Measurements from ENCODE around the gene TTLL11. TPM values are rescaled to one million over a fixed set of nuclear protein-coding genes. Genes with fewer than 3 reads are reported as not detected.
A peak's percentile ranks its signal among the peaks of the same experiment; 100 is the strongest.

TTLL11 gene
- total and polyA plus RNA-seq, 2 experiments from 2014 or later: 5.1 to 6.3 TPM

GRCh38 chr9:121887553-121888437, 205.3 kb downstream of the TTLL11 start:
- H3F3A ChIP-seq (ENCODE audit: insufficient read depth): peaks cover 24% of the 10 kb centered on the region
- H3K9ac ChIP-seq: peak overlapping the region; percentile 48
- peak; percentile 31 for DNase-seq
- H3K27ac ChIP-seq: peak overlapping the region; percentile 71
- peak overlapping the region; percentile 48 for H3K4me2 ChIP-seq (ENCODE audit: unreplicated experiment)
- no peaks in the 10 kb centered on the region for H3K9me2 ChIP-seq (ENCODE audit: insufficient read depth)
- no peaks in the 10 kb centered on the region for H3K27me3 ChIP-seq (replicated peaks; ENCODE audit: insufficient read depth)
- H3K4me1 ChIP-seq (ENCODE audit: insufficient read depth): peaks cover 34% of the 10 kb centered on the region
- no peak overlapping the region for H3K4me3 ChIP-seq
- H3K79me2 ChIP-seq (ENCODE audit: insufficient read depth): no peaks in the 10 kb centered on the region
- TF ChIP-seq EZH2 (IDR thresholded peaks at IDR 0.05; ENCODE audit: insufficient read depth, poor library complexity, severe bottlenecking): no peak
- TF ChIP-seq EZH2phosphoT487 (IDR thresholded peaks at IDR 0.05; ENCODE audit: insufficient read depth, low read depth): no peak
- H4K20me1 ChIP-seq (ENCODE audit: insufficient read depth): no peaks in the 10 kb centered on the region
- in situ Hi-C loops (cut with MboI): no loop called here
- no peak overlapping the region for H2AFZ ChIP-seq
- H3K9me3 ChIP-seq (ENCODE audit: low read depth): no peaks in the 10 kb centered on the region
- no peaks in the 10 kb centered on the region for H3K36me3 ChIP-seq (ENCODE audit: low read depth)
- WGBS, 2 experiments (ENCODE audit: low coverage in 1 of 2, low lambda C conversion rate in 2 of 2, missing lambda C conversion rate in 2 of 2): 62 to 68% methylated on average over 12 to 13 of the region's 13 CpGs

GRCh38 chr9:121886759-121887485, 206.2 kb downstream of the TTLL11 start:
- H4K20me1 ChIP-seq (ENCODE audit: insufficient read depth): no peaks in the 10 kb centered on the region
- in situ Hi-C loops (cut with MboI): no loop called here
- no peak overlapping the region for H3K4me3 ChIP-seq
- H2AFZ ChIP-seq: no peak overlapping the region
- H3K9me3 ChIP-seq (ENCODE audit: low read depth): no peaks in the 10 kb centered on the region
- H3K36me3 ChIP-seq (ENCODE audit: low read depth): no peaks in the 10 kb centered on the region
- H3K9me2 ChIP-seq (ENCODE audit: insufficient read depth): no peaks in the 10 kb centered on the region
- H3K9ac ChIP-seq: no peak overlapping the region
- H3K27me3 ChIP-seq (replicated peaks; ENCODE audit: insufficient read depth): no peaks in the 10 kb centered on the region
- peaks cover 34% of the 10 kb centered on the region for H3K4me1 ChIP-seq (ENCODE audit: insufficient read depth)
- WGBS, 2 experiments (ENCODE audit: low coverage in 1 of 2, low lambda C conversion rate in 2 of 2, missing lambda C conversion rate in 2 of 2): 90 to 92% methylated on average over 11 of the region's 11 CpGs
- H3K27ac ChIP-seq: no peak overlapping the region
- TF ChIP-seq EZH2phosphoT487 (IDR thresholded peaks at IDR 0.05; ENCODE audit: insufficient read depth, low read depth) (no peak), EZH2 (IDR thresholded peaks at IDR 0.05; ENCODE audit: insufficient read depth, poor library complexity, severe bottlenecking) (no peak)
- H3K79me2 ChIP-seq (ENCODE audit: insufficient read depth): no peaks in the 10 kb centered on the region
- peaks cover 24% of the 10 kb centered on the region for H3F3A ChIP-seq (ENCODE audit: insufficient read depth)
- DNase-seq: no peak
- no peak overlapping the region for H3K4me2 ChIP-seq (ENCODE audit: unreplicated experiment)

GRCh38 chr9:121885345-121885901, 207.7 kb downstream of the TTLL11 start:
- Histone ChIP-seq H3K27ac (no peak overlapping the region), H3K27me3 (replicated peaks; ENCODE audit: insufficient read depth) (no peaks in the 10 kb centered on the region), H3K4me3 (no peak overlapping the region), H3K9ac (no peak overlapping the region), H3K9me3 (ENCODE audit: low read depth) (no peaks in the 10 kb centered on the region), H3K4me2 (ENCODE audit: unreplicated experiment) (no peak overlapping the region), H3F3A (ENCODE audit: insufficient read depth) (peaks cover 22% of the 10 kb centered on the region), H3K36me3 (ENCODE audit: low read depth) (no peaks in the 10 kb centered on the region), H2AFZ (no peak overlapping the region), H4K20me1 (ENCODE audit: insufficient read depth) (no peaks in the 10 kb centered on the region), H3K79me2 (ENCODE audit: insufficient read depth) (no peaks in the 10 kb centered on the region), H3K9me2 (ENCODE audit: insufficient read depth) (no peaks in the 10 kb centered on the region), H3K4me1 (ENCODE audit: insufficient read depth) (peaks cover 32% of the 10 kb centered on the region)
- 94% methylated on average over 6 of the region's 6 CpGs for WGBS, 2 experiments (ENCODE audit: low coverage in 1 of 2, low lambda C conversion rate in 2 of 2, missing lambda C conversion rate in 2 of 2)
- TF ChIP-seq EZH2 (IDR thresholded peaks at IDR 0.05; ENCODE audit: insufficient read depth, poor library complexity, severe bottlenecking): no peak
- in situ Hi-C loops (cut with MboI): no loop called here
- no peak for DNase-seq

- in situ Hi-C loops (cut with MboI): no loop called here
Observed at GRCh38 chr9:121884057-121884541, 209.0 kb downstream of the TTLL11 start.

More at GRCh38 chr9:121884057-121884541, 209.0 kb downstream of the TTLL11 start:
- 85 to 86% methylated on average over 11 to 12 of the region's 12 CpGs for WGBS, 2 experiments (ENCODE audit: low coverage in 1 of 2, low lambda C conversion rate in 2 of 2, missing lambda C conversion rate in 2 of 2)
- no peaks in the 10 kb centered on the region for H3K9me3 ChIP-seq (ENCODE audit: low read depth)
- DNase-seq: no peak
- H3K79me2 ChIP-seq (ENCODE audit: insufficient read depth): no peaks in the 10 kb centered on the region
- H3K4me3 ChIP-seq: no peak overlapping the region
- no peaks in the 10 kb centered on the region for H4K20me1 ChIP-seq (ENCODE audit: insufficient read depth)
- no peaks in the 10 kb centered on the region for H3K9me2 ChIP-seq (ENCODE audit: insufficient read depth)
- H2AFZ ChIP-seq: no peak overlapping the region
- no peak overlapping the region for H3K9ac ChIP-seq
- no peak overlapping the region for H3K27ac ChIP-seq
- TF ChIP-seq EZH2phosphoT487 (IDR thresholded peaks at IDR 0.05; ENCODE audit: insufficient read depth, low read depth) (no peak), EZH2 (IDR thresholded peaks at IDR 0.05; ENCODE audit: insufficient read depth, poor library complexity, severe bottlenecking) (no peak)
- H3K36me3 ChIP-seq (ENCODE audit: low read depth): no peaks in the 10 kb centered on the region
- no peaks in the 10 kb centered on the region for H3K27me3 ChIP-seq (replicated peaks; ENCODE audit: insufficient read depth)
- H3K4me1 ChIP-seq (ENCODE audit: insufficient read depth): peaks cover 22% of the 10 kb centered on the region
- no peak overlapping the region for H3K4me2 ChIP-seq (ENCODE audit: unreplicated experiment)
- H3F3A ChIP-seq (ENCODE audit: insufficient read depth): peaks cover 14% of the 10 kb centered on the region; the same call in 1 of the 2 replicates
